ENCODE results near the gene KCNK7.
"Not testable (repeated sequence)": the region's sequence is repeated elsewhere in the genome, so short reads cannot be mapped to it uniquely, and the experiment has no call there.

The KCNK7 gene

DNA sequence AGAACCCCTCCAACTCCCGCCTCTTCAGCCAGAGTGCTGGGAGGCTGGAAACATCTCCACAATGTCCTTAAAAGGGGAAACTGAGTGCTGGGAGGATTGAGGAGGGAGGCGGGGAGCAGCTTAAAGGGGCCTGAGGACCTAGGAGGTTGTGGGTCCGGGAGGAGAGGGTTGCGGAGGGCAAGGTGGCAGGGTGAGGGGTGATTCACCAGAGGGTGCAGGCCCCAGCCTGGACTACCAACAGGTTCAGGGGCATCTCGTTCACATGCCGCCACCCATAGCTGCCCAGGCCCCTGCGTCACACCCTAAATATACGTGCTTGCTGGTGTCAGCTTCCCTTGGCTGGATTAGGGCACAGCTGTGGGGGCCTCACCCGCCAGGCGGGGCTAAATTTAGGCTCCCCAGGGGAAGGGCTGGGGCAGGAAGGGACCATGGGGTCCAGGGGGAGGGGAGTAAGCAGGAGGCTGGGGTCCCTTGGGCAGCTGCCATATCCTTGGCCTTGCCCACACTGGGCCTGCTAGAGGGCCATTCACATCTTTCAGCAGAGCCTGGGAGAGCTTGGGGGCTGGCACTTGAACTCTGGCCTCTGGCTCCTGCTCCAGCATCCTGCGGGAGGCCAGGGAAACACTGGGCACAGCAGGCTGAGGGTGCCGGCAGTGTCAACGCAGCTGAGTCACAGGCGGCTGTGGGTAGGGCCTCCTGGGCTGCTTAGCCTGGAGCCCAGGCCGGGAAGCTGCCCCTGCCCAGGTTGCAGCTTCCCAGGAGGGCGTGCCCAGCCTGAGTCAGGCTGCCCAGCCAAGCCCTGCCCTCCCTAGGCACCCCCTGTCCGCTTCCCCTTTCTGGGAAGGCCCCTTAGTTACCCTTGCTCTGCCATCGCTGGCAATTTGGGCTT lies 18.5 kb downstream of the KCNK7 start:
- H3K4me3 ChIP-seq (ENCODE audit: low read depth, low read length): peak overlapping the region; percentile 54
- no peak for DNase-seq (ENCODE audit: low read depth)

DNA sequence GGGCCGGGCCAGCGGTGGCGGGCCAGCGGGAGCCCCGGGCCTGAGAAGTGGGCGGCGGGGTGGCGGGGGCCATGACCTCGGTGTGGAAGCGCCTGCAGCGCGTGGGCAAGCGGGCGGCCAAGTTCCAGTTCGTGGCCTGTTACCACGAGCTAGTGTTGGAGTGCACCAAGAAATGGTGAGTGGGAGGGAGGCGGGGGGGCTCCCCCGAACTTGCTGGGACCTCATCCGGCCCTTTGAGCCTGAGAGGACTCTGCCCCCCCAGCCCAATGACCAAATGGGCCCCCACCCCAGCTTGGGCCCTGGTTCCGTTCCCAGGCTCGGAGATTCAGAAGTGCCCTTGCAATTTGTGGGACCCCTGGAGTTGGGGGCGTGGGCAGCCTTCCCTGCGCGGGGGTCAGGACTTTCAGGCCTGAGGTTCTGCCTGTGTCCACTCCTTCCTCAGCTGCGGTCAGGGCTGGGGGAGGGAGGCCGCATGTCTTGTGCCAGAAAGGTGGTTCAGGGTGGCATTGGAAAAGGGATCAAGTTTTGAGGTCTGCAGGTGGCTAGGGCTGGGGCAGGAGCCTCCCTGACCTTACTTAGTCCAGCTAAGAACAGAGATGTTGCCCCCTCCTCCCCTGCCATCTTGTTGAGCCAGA lies 19.3 kb downstream of the KCNK7 start:
- no peak for DNase-seq (ENCODE audit: low read depth)
- H3K4me3 ChIP-seq (ENCODE audit: low read depth, low read length): peak overlapping the region; percentile 54

DNA sequence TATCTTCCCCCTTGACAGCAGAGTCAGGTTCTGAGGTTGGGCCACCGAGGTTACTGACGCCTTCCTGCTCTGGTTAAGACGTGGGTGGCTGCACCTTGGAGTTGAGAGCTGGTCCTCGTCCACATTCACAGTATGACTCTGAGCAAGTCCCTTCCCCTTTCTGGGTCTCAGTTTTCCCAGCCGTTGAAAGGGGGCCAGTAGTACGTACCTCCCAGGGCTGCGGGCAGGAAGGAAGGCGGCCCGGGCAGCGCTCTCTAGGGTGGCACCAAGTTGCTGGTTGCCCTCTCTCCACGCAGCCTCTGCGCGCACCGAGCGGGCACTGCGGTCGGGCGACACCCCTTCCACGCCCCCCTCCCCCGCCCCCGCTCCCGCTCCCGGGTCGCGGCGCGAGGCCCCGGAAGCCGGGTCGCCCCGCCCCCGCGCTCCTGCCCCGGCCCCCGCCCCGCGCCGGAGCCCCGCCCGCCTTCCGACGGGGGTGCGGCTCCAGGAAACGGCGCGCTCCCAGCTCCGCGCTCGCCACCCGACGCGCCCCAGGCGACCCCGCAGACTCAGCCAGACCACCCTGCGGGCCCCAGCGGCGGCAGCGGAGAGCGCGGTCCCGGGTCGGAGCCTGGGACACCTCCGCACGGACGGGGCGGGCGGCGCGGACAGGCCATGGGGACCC lies 19.9 kb downstream of the KCNK7 start, which contains the start of gene EHBP1L1:
Gene EHBP1L1 (plus strand): TSS at position 486 of the 664 bp plus-strand sequence. CDS start 250 bp downstream, outside the sequence.
- peak within 1 kb of the TSS; percentile 54 for H3K4me3 ChIP-seq (ENCODE audit: low read depth, low read length)

DNA sequence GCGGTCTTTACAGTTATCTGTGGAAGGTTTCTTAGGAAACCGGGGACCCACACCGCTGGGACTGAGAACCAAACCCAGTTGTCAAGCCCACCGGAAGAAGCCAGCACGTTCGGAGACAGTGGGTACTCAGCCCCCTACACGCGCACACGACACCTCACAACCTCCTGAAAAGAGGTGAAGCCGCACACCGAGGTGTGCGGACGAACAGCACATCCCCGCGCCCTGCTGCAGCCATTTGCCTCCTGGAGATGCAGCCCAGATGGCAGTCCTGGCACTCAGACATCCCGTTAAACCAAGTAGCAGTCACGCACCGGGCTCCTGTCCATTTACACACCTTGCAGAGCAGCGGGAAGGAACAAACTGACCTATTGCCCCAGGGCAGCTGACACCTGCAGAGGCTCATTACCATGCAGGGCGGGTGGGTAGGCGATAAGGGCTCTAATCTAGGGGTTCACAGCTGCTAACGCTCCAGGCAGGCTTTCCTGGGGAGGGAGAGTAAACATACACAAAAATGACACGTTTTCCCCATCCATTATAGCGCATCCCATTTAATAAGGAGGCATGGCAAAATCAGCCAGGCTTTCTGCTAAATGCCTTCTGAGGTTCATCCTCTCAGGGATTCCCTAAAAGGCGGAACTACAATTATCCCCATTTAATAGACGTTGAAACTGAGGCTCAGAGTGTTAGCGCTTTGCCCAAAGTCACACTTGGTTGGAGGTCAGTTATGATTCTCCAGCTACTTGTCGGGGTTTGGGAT lies 20.6 kb downstream of the KCNK7 start:
- no peak for DNase-seq (ENCODE audit: low read depth)
- H3K4me3 ChIP-seq (ENCODE audit: low read depth, low read length): peak overlapping the region; percentile 54

More for the DNA sequence above, 19.9 kb downstream of the KCNK7 start, which contains the start of gene EHBP1L1:
- DNase-seq (ENCODE audit: low read depth): no peak

DNA sequence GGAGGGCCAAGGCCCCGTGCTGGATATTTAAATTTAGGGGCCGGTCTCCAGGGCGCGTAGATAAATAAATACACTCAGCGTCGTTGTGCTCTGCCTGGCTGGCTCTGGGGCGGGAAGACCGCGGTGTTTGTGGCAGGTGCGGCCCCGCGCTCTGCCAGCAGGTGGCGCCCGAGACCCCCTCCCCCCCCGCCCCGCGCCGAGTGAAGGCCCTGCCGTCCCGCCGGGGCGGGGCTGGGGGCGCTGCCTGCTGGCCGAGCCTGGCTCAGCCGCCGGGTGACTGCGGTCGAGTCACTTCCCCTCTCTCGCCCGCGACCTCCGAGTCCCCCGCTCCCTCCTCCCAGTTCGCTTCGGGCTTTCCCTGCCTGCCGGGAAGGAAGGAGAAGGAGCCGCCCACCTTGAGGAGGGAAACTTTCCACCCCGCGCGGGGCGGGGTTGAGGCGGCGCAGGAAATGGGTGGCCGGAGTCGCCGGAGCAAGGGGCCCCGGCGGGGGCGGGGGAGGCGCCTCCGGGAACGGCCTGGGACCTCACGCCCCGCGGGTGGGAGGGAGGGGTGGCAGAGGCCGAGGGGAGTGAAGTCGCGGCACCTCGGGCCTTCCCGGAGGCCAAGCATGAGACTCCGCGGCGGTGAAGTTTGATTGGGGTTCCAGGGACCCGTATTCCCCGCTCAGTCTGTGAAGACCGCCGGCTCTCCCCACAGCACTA lies 21.3 kb downstream of the KCNK7 start:
- DNase-seq (ENCODE audit: low read depth): peak; percentile 84
- H3K4me3 ChIP-seq (ENCODE audit: low read depth, low read length): peak overlapping the region; percentile 96

DNA sequence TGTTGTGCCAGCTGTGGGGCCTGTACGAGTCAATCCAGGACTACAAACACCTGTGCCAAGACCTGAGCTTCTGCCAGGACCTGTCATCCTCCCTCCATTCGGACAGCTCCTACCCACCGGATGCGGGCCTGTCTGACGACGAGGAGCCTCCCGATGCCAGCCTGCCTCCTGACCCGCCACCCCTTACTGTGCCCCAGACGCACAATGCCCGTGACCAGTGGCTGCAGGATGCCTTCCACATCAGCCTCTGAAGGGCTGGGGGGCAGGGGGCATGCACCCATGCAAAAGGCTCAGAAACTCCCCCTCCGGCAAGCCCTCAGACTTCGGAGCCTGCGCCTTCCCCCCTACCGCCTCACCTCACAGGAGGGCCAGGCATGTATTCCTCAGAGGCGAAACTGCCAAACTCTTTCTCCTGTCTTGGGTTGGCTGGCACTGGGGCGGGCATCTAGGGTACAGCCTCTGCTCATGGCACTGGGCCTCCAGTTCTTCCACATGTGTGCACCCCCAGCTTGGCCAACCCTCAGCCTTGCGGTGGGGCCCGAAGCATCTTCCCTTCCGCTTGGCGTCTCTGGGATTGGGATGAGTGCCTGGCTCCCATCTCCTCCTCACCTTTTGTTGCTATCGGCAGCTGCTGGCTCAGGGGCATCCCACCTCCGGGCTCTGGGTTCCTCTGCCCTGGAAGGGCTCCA lies 22.1 kb downstream of the KCNK7 start:
- no peak for DNase-seq (ENCODE audit: low read depth)
- peak overlapping the region; percentile 96 for H3K4me3 ChIP-seq (ENCODE audit: low read depth, low read length)

DNA sequence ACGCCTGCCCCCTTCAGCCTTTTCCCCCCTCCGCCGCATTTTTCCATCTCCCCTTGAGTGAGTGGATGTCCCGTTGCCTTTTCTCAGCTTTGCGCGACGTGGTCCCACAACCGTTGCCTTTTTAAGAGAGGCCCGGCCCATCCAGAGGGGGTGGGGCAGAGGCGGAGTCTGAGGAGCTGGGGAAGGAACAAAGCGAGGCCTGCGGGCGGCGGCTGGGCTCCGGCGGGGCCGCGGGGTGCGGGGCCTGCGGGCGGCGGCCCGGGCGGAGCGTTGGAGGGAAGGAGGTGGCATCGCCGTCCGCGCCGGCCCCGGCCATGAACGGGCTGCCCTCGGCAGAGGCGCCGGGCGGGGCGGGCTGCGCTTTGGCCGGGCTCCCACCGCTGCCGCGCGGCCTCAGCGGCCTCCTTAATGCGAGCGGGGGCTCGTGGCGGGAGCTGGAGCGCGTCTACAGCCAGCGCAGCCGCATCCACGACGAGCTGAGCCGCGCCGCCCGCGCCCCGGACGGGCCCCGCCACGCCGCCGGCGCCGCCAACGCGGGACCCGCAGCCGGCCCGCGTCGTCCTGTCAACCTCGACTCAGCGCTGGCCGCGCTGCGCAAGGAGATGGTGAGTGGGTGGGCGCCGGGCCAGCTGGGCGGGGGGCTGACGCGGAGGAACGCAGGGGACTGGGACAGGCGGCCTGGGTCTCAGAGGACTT lies 23.1 kb downstream of the KCNK7 start, which contains the start of gene FAM89B:
Gene FAM89B (plus strand): TSS at position 183 of the 696 bp plus-strand sequence. CDS start 132 bp downstream, at position 315.
- H3K4me3 ChIP-seq (ENCODE audit: low read depth, low read length): peak within 1 kb of the TSS; percentile 96
- DNase-seq (ENCODE audit: low read depth): no peak

DNA sequence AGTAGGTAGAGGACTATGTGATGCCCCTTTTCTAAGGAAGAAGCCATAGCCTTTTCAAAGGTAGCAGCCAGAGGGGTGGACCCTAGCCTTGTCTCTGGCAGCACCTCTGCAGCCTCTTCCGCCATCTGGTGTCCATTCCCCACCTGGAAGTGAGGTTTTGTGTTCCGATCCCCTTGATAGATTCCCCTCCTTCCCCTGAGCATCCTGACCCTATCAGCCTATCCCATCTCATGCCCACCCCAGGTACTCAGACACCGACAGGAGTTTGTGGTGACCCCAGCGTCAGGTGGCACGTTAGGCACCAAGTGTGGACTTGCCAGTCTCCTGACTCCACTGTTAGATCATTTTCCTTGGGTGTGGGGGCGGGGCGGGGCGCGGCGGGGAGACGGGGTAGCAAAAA lies 23.7 kb downstream of the KCNK7 start:
- peak overlapping the region; percentile 96 for H3K4me3 ChIP-seq (ENCODE audit: low read depth, low read length)
- no peak for DNase-seq (ENCODE audit: low read depth)

DNA sequence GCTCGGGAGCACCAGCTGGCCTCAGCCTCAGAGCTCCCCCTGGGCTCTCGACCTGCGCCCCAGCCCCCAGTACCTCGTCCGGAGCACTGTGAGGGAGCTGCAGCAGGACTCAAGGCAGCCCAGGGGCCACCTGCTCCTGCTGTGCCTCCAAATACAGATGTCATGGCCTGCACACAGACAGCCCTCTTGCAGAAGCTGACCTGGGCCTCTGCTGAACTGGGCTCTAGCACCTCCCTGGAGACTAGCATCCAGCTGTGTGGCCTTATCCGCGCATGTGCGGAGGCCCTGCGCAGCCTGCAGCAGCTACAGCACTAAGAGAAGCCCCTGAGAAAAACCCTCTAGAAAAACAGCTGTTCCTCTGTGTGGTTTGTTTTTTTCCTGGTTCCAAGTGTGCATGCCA lies 24.2 kb downstream of the KCNK7 start:
- DNase-seq (ENCODE audit: low read depth): no peak
- H3K4me3 ChIP-seq (ENCODE audit: low read depth, low read length): peak overlapping the region; percentile 96

DNA sequence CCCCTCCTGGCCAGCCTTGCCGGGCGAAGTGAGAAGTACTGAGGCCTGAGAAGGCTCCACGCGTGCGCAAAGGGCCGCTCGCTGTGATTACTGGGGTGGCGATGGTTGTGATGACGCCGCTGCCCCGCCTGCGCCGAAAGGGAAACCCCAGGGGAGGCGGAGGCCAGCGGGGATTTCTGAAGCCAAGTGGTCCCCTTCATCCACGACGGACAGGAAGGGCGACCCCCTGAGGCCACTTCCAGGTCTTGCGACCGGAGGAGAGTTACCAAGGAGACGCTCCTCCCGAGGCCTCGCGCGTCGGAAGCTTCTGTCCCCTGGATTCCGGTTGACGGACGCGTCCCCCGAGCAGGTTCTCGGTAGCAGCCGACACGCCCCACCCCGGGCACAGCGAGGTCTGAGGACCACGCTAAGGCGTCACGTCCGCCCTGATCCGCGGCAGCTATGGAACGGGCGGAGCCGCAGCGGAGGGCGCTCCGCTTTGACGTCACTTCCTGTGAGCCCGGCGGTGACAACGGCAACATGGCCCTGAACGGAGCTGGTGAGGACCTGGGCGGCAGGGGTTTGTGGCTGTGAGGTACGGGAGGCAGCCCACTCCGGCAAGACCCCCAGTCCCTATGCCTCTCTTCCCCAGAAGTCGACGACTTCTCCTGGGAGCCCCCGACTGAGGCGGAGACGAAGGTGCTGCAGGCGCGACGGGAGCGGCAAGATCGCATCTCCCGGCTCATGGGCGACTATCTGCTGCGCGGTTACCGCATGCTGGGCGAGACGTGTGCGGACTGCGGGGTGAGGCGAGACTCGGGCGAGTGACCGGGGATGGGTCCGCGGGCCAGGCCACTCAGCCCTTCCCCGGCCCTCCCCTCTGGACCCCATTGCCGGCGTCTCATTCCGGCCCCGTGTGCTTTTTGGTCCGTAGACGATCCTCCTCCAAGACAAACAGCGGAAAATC lies 25.4 kb downstream of the KCNK7 start, which contains the start of gene ZNRD2:
Gene ZNRD2 (plus strand): TSS at position 505 of the 946 bp plus-strand sequence. CDS start 15 bp downstream, at position 520.
- DNase-seq (ENCODE audit: low read depth): peak; percentile 92

DNA sequence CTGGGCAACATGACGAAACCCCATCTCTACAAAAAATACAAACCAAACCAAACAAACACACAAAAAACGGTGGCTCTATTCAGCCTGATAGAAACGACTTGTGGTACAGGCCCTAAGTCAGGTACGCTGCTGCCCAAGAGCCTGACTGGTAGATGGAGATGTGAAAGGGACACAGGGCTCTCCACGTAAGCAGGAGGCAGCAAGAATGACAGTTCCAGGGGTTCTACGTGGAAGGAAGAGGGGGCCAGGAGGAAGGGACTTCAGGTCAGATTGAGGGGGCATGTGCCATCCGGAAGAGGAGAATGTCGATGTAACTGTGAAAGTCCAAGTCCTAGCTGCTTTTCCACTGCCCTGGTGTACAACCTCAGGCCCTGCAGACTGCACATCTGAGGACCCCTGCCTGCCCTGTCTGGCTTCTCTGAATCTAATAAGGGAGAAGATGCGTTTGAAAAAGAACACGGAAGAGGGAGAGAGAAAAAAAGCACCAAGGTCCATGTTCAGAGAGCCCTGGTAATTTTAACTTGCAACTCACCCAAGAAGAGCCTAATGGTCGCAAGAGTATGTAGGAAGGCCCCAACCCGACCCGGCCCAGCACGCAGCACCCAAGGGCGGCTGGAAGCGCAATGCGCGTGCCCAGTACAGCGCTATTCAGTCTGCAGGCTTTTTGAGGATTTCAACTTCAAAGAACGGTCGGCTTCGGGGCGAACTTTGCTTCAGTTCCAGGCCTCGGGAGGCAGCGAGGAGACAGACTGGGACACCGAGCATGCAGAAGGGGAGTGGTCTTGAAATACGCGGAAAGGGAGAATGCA lies 26.2 kb downstream of the KCNK7 start:
- H3K4me3 ChIP-seq (ENCODE audit: low read depth, low read length): peak overlapping the region; percentile 96
- DNase-seq (ENCODE audit: low read depth): no peak

More for the DNA sequence above, 25.4 kb downstream of the KCNK7 start, which contains the start of gene ZNRD2:
- peak within 1 kb of the TSS; percentile 96 for H3K4me3 ChIP-seq (ENCODE audit: low read depth, low read length)

DNA sequence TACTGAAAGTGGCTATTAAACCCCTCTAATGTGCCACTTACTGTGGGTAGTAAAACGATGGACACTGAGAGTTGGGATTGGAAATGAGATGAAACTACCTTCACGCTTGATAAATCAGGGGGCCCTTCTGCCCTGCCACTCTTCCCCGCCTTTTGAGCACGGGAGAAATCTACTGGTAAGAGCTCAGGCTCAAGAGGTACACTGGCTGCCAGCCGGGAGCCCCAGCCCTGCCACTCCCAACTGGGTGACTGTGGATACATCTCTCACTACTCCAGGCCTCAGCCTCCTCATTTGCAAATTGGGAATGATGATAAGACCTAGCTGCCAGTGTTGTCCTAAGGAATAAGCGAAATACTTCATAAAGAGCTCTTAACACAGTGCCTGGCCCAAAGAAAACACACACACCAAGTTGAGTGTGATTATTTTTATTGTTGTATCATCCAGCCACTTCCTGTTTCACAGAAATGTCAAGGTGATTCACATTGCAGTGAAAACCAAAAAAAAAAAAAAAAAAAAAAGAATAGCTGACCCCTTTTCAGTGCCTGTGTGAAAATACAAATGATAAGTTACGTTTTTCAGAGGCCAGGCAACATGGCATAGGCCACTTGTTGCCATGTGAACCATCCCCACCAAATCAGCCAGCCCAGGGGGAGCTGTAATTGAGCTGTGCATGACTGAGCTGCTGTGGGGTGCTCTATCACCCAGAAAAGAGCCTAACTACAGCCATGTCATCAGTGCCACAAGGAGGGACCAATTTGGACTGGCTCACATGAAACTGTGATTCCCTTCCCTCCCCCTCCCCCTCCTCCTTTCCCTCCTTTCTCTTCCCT lies 29.8 kb downstream of the KCNK7 start:
- no peak for DNase-seq (ENCODE audit: low read depth)

DNA sequence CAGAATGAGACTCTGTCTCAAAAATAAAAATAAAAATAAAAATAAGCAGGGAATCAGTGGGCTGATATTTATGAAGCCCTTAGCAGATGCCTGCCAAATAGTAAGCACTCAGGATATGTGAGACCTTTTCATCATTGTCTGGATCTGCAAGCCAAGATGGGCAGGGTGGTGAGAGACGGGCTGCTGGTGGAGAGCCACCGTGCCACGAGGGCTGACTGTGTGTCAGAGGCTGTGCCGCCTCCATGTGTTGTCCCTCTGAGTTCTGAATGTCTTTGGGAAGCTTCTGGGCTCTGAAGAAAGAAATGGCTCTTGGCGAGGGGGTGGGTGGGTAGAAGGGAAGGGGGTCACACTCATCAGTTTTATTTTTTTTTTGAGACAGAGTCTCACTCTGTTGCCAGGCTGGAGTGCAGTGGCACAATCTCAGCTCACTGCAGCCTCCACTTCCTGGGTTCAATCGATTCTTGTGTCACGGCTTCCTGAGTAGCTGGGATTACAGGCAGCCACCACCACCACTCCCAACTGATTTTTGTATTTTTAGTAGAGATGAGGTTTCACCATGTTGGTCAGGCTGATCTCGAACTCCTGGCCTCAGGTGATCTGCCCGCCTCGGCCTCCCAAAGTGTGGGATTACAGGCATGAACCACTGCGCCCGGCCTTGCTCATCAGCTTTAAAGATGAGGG lies 30.6 kb downstream of the KCNK7 start:
- not testable (repeated sequence) for H3K4me3 ChIP-seq (ENCODE audit: low read depth, low read length); DNase-seq (ENCODE audit: low read depth)

More for the DNA sequence above, 29.8 kb downstream of the KCNK7 start:
- no peak overlapping the region for H3K4me3 ChIP-seq (ENCODE audit: low read depth, low read length)

DNA sequence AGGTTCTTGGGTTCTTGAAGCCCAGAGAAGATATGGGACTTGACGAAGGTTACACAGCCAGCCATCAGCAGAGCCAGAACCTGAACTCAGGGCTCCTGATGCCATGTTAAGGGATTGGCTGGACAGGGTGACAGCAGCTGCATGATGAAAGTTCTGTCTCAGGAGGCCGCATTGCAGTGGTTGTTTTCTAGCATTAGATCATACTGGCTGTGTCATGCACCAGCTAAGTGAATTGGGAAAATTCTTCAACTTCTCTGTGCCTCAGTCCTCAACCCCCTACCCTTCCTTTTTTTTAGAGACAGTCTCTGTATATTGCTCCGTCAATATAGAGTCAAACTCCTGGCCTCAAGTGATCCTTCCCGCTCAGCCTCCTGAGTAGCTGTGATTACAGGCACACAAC lies 32.0 kb downstream of the KCNK7 start:
- DNase-seq (ENCODE audit: low read depth): no peak

More for the DNA sequence above, 32.0 kb downstream of the KCNK7 start:
- no peak overlapping the region for H3K4me3 ChIP-seq (ENCODE audit: low read depth, low read length)

All from skeletal muscle cell (primary cell).